ENCODE measurements around the gene DYNC1H1. TPM values are rescaled to one million over a fixed set of nuclear protein-coding genes. Genes with fewer than 3 reads are reported as not detected.

The DYNC1H1 gene
- total RNA-seq, 4 donors from 2014 or later: 440 to 541 (median 495) TPM

DNA sequence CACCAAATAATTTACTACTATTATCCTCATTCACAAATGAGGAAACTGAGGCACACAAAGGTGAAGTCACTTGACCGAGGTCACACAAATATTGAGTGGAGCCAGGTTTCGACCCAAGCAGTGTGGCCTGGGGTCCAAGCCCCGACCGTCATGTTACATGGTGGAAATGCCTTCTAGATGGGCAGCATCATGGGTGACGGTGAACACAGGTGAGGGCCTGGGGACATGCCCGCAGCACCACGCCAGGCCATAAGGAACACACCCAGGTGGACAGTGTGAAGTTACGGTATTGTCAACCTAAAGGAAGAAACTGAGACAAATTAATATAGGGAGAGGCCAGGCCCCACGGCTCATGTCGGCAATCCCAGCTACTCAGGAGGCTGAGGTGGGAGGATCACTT is 35.3 kb upstream of the DYNC1H1 start:
- DNase-seq (ENCODE audit: low spot score): no peak
- TF ChIP-seq, protein P1, sequence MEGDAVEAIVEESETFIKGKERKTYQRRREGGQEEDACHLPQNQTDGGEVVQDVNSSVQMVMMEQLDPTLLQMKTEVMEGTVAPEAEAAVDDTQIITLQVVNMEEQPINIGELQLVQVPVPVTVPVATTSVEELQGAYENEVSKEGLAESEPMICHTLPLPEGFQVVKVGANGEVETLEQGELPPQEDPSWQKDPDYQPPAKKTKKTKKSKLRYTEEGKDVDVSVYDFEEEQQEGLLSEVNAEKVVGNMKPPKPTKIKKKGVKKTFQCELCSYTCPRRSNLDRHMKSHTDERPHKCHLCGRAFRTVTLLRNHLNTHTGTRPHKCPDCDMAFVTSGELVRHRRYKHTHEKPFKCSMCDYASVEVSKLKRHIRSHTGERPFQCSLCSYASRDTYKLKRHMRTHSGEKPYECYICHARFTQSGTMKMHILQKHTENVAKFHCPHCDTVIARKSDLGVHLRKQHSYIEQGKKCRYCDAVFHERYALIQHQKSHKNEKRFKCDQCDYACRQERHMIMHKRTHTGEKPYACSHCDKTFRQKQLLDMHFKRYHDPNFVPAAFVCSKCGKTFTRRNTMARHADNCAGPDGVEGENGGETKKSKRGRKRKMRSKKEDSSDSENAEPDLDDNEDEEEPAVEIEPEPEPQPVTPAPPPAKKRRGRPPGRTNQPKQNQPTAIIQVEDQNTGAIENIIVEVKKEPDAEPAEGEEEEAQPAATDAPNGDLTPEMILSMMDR (IDR thresholded peaks at IDR 0.05): no peak
- ATAC-seq (ENCODE audit: low FRiP score): no peak

DNA sequence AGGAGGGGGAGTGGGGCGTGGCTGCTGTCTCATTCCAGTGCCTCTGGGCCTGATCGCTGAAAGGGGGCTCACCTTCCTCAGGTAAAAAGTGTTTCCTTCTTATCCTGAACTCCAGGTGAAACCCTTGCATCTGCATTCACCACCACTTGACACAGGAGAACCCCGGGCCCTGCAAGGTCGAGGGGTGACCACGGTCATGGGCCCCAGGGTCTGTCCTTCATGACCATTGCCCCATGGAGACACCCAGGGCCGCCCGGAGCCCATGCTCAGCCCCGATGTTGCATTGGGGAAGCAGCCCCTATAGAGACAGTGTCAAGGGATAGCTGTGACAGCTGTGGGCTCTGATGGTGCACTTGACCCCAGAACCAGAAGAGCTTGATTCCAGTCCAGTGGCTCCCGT is 34.4 kb upstream of the DYNC1H1 start:
- no peak for ATAC-seq (ENCODE audit: low FRiP score)
- TF ChIP-seq, protein P1 (IDR thresholded peaks at IDR 0.05): no peak

DNA sequence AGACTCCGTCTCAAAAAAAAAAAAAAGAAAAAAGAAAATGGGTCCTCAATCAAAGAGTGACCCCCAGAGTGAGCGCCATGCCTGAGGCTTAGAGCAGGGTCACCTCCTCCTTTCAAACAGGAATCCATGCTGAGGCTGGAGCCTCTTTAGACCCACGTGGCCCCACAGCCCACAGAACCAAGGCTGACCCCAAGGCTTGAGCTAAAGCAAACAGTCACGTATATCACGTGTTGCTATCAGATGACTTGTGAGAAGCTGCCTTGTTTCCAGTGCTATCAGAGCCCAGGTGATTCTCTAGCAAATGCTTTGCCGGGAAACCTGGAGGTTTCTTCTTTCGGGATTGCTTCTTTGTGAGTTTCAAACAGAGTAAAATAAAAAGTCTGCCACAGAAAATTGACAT is 31.7 kb upstream of the DYNC1H1 start:
- DNase-seq (ENCODE audit: low spot score) (no peak), ATAC-seq (ENCODE audit: low FRiP score) (no peak)
- TF ChIP-seq, protein P1 (IDR thresholded peaks at IDR 0.05): no peak

More for the DNA sequence above, 34.4 kb upstream of the DYNC1H1 start:
- DNase-seq (ENCODE audit: low spot score): no peak

DNA sequence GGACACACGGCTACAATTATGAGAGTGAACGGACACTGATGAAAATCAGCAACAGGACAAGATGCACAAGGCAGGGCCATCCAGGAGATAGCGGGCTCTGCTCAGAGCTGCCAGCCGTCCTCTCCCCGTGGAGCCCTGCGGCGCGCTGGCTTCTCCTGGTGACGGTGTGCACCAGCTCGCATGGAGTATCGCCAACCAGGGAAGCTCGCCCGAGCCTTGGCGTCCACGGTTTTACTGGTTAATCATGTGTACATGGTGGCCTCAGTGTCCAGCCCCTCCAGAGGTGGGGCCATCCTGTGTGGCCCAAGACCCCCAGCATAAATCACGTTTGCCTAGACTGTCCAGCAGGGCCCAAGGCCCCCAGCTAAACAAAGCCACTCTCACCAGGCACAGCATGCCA is 31.2 kb upstream of the DYNC1H1 start:
- TF ChIP-seq, protein P1 (IDR thresholded peaks at IDR 0.05): no peak
- no peak for DNase-seq (ENCODE audit: low spot score)
- ATAC-seq (ENCODE audit: low FRiP score): no peak

DNA sequence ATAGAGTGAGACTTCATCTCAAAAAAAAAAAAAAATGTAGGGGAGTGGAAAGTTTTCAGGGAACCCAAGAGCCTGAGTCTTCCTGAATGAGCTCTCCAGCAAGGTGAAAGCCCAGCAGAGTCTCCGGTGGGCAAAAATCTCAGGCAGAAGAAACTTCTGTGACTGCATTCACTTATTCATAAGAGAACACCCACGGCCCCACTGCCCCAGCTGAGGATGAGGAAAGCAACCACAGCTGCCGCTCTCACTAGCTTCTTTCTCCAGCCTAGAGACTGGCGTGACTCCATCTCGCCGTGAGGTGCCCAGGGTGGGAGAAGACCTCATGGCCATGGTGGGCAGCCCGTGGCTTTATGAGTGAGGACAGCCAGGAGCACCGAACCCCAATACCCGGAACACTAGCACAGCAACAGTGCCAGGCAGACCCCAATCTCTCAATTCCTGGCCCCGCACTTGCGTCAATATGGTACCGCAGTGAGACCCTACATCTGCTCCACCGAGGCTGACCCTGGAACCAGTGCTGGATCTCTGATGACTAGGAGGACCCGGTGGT is 29.7 kb upstream of the DYNC1H1 start:
- TF ChIP-seq, protein P1 (IDR thresholded peaks at IDR 0.05): no peak
- ATAC-seq (ENCODE audit: low FRiP score) (no peak), DNase-seq (ENCODE audit: low spot score) (no peak)

DNA sequence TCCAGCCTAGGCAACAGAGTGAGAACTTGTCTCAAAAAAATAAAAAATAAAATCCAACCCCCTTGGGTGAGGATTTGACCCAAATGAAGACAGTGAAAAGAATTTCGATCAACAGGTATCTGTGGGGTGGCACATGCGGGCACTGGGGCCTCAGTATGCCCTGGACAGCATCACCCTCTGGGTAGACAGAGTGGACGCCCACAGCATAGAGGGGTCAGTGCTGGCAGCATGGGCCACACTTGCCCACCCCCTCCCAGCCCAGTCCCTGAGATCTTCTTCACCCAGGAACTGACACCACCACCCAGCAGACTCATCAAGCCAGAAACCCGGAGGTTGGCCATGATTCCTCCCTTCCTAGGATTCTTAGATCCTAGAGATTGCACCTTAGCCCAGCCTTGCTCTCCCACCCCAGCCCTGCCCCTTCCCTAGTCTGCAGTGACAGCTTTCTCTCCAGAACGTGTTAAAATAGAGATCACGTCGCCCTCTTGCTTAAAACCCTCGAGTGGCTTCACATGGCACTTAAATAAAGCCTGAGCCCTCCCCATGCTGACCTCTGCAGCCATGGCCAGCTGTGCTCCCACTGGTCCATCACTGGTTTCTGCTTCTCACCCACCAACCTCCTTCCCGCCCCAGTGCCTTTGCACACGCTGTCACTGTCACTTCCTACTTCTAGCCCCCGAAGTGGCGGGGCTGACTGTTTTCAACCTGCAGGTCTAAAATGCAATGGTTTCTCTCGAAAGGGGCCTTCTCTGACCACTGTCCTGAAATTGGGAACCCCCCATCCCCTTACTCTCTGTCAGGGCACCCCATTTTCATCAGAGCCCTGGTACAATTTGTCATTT is 26.2 kb upstream of the DYNC1H1 start:
- no peak for DNase-seq (ENCODE audit: low spot score)
- no peak for ATAC-seq (ENCODE audit: low FRiP score)
- TF ChIP-seq, protein P1 (IDR thresholded peaks at IDR 0.05): no peak

Measured in omental fat pad (tissue), 4 donors.